ENCODE data around the gene SRSF8.

Gene SRSF8

GRCh38 chr11:95070471-95070870, 3.8 kb downstream of the SRSF8 start:
- no peak for DNase-seq

GRCh38 chr11:95072948-95073347, 6.2 kb downstream of the SRSF8 start:
- no peak for DNase-seq

GRCh38 chr11:95074792-95075563, 8.3 kb downstream of the SRSF8 start:
- DNase-seq = peak; percentile 29

GRCh38 chr11:95076416-95076815, 9.7 kb downstream of the SRSF8 start:
- no peak for DNase-seq

- DNase-seq = no peak
These were observed 10.3 kb downstream of the SRSF8 start for GRCh38 chr11:95076981-95077380.

- DNase-seq = no peak
These were observed 11.8 kb downstream of the SRSF8 start for GRCh38 chr11:95078526-95078925.

- DNase-seq = no peak
These were observed 14.3 kb downstream of the SRSF8 start for GRCh38 chr11:95081010-95081409.

GRCh38 chr11:95081412-95081811, 14.7 kb downstream of the SRSF8 start:
- DNase-seq = no peak

- no peak for DNase-seq
These were observed 15.9 kb downstream of the SRSF8 start for GRCh38 chr11:95082576-95083001.

GRCh38 chr11:95084509-95084908, 17.8 kb downstream of the SRSF8 start:
- DNase-seq = no peak

- DNase-seq = no peak
These were observed 18.5 kb downstream of the SRSF8 start for GRCh38 chr11:95085117-95085816.

- no peak for DNase-seq
These were observed 19.4 kb downstream of the SRSF8 start for GRCh38 chr11:95086151-95086550.

- no peak for DNase-seq
These were observed 20.3 kb downstream of the SRSF8 start for GRCh38 chr11:95086836-95087570.

- DNase-seq = no peak
These were observed 22.4 kb downstream of the SRSF8 start for GRCh38 chr11:95088946-95089619.

- DNase-seq = peak; percentile 68
These were observed 23.2 kb downstream of the SRSF8 start, which contains the start of gene ENDOD1 for GRCh38 chr11:95089620-95090542. ENDOD1 (plus strand) TSS chr11:95089846; CDS start chr11:95089928, 82 bp downstream.

GRCh38 chr11:95091663-95092180, 25.0 kb downstream of the SRSF8 start:
- DNase-seq = no peak

- DNase-seq = no peak
These were observed 26.0 kb downstream of the SRSF8 start for GRCh38 chr11:95092549-95093324.

GRCh38 chr11:95093548-95093947, 26.8 kb downstream of the SRSF8 start:
- DNase-seq = peak; percentile 15

- no peak for DNase-seq
These were observed 29.3 kb downstream of the SRSF8 start for GRCh38 chr11:95095858-95096587.

- DNase-seq = no peak
These were observed 30.5 kb downstream of the SRSF8 start for GRCh38 chr11:95097209-95097608.

Measured in COR-L47 (cell line).